CD4-positive, alpha-beta memory T cell (primary cell): Measurements from ENCODE around the gene PLXDC2. TPM values are rescaled to one million over a fixed set of nuclear protein-coding genes. Genes with fewer than 3 reads are reported as not detected.
A peak's percentile ranks its signal among the peaks of the same experiment; 100 is the strongest.

ENCODE experiments used
- CTCF ChIA-PET: fragments of 350-600 bp; sonication (Branson Sonifier 250); formaldehyde crosslinking; loops from one replicate; lab custom pipeline; 2021; ENCODE audit warnings: inconsistent platforms; ENCODE audit not compliant: partially characterized antibody; lab: Charles Lee
- POLR2A ChIA-PET: fragments of 350-600 bp; sonication (Branson Sonifier 250); formaldehyde crosslinking; loops from one replicate; lab custom pipeline; 2021; ENCODE audit not compliant: partially characterized antibody; lab: Charles Lee
- DNase-seq, 5 donors: peaks; one replicate each; pipeline versions ENCODE4 v3.0.0 to v3.0.0-alpha.2; 2020 to 2022; ENCODE audit warnings: mixed read lengths in 1 of 5
- H3K27ac ChIP-seq: one replicate; pipeline ENCODE4 v1.7.0; 2013; ENCODE audit warnings: low read depth, low read length
- H3K27me3 ChIP-seq: 2 replicates; pipeline ENCODE4 v1.7.0; 2013; ENCODE audit warnings: mild to moderate bottlenecking, low read length, moderate library complexity; ENCODE audit not compliant: insufficient read depth
- H3K36me3 ChIP-seq: 2 replicates; pipeline ENCODE4 v1.7.0; 2013; ENCODE audit warnings: mild to moderate bottlenecking, low read length, moderate library complexity; ENCODE audit not compliant: insufficient read depth
- H3K4me1 ChIP-seq: 2 replicates; pipeline ENCODE4 v1.7.0; 2013; ENCODE audit warnings: mild to moderate bottlenecking, low read length, moderate library complexity; ENCODE audit not compliant: insufficient read depth
- H3K4me3 ChIP-seq, 2 donors: one replicate each; pipeline ENCODE4 v1.7.0; 2013; ENCODE audit warnings: low read length in 2 of 2, mild to moderate bottlenecking in 1 of 2
- H3K9me3 ChIP-seq, 2 donors: one replicate each; pipeline ENCODE4 v1.7.0; 2013; ENCODE audit warnings: low read length in 2 of 2, control low read depth in 1 of 2; ENCODE audit not compliant: control insufficient read depth in 1 of 2
- H3K27ac Mint-ChIP-seq, 7 donors: one replicate each; pipeline ENCODE4 v1.8.0; 2020 to 2021; ENCODE audit warnings: mixed read lengths in 7 of 7, mild to moderate bottlenecking in 6 of 7, inconsistent platforms in 3 of 7, moderate library complexity in 3 of 7
- H3K27me3 Mint-ChIP-seq, 2 donors: one replicate each; pipeline ENCODE4 v1.8.0; 2020 to 2021; ENCODE audit warnings: mixed read lengths in 2 of 2
- H3K36me3 Mint-ChIP-seq, 2 donors: one replicate each; pipeline ENCODE4 v1.8.0; 2020 to 2021; ENCODE audit warnings: mixed read lengths in 2 of 2, inconsistent platforms in 1 of 2, mild to moderate bottlenecking in 1 of 2
- H3K4me1 Mint-ChIP-seq, 4 donors: one replicate each; pipeline ENCODE4 v1.8.0; 2020 to 2021; ENCODE audit warnings: mixed read lengths in 4 of 4, mild to moderate bottlenecking in 1 of 4
- H3K4me3 Mint-ChIP-seq, 8 donors: one replicate each; pipeline ENCODE4 v1.8.0; 2020 to 2021; ENCODE audit warnings: mixed read lengths in 8 of 8, mild to moderate bottlenecking in 7 of 8, moderate library complexity in 6 of 8, inconsistent platforms in 3 of 8
- H3K9me3 Mint-ChIP-seq, 8 donors: one replicate each; pipeline ENCODE4 v1.8.0; 2020 to 2021; ENCODE audit warnings: mixed read lengths in 8 of 8, mild to moderate bottlenecking in 5 of 8, inconsistent platforms in 3 of 8, moderate library complexity in 1 of 8
- intact Hi-C: fragments of 100-400 bp; cut with micrococcal nuclease; formaldehyde crosslinking; loops from one replicate; pipeline ENCODE4 v1.15.1; 2023
- polyA plus RNA-seq, 2 donors: library from polyadenylated mRNA; unstranded; fragments of 300-500 nt; fragmentation: Illumina TruSeq; gene quantifications; one replicate each; pipeline ENCODE4 v1.2.3, GENCODE V29; 2021
- total RNA-seq, 2 experiments: library from RNA; stranded (reverse); gene quantifications; one replicate each; pipeline ENCODE4 v1.2.3, GENCODE V29; 2021

Gene PLXDC2
- total and polyA plus RNA-seq, 4 experiments from 2014 or later: 0.90 to 1.2 TPM; not detected in 2

GRCh38 chr10:19815036-19815730 lies 1.0 kb upstream of the PLXDC2 start:
- DNase-seq: no peak
- Histone ChIP-seq H3K27ac (no peak overlapping the region), H3K27me3 (no peaks in the 10 kb centered on the region), H3K36me3 (no peaks in the 10 kb centered on the region), H3K9me3 (no peaks in the 10 kb centered on the region), H3K4me1 (no peaks in the 10 kb centered on the region), H3K4me3 (no peak overlapping the region)
- ChIA-PET CTCF (no interaction called here), POLR2A (no interaction called here)
- Mint-ChIP-seq H3K27me3 (peaks cover 9 to 28% of the 10 kb centered on the region in 2 donors), H3K4me1 (peaks cover 0 to 7% (median under 1%) of the 10 kb centered on the region in 4 donors), H3K27ac (no peak overlapping the region), H3K4me3 (peak overlapping the region in 1 of 8 donors; percentile 34), H3K36me3 (no peaks in the 10 kb centered on the region), H3K9me3 (peaks cover 0 to 7% (median 2%) of the 10 kb centered on the region in 8 donors)
- intact Hi-C loops: no loop called here

- ChIA-PET CTCF (no interaction called here), POLR2A (no interaction called here)
- Mint-ChIP-seq H3K27me3 (peaks cover 9 to 28% of the 10 kb centered on the region in 2 donors), H3K36me3 (no peaks in the 10 kb centered on the region), H3K27ac (no peak overlapping the region), H3K4me1 (peaks cover 0 to 7% (median under 1%) of the 10 kb centered on the region in 4 donors), H3K4me3 (no peak overlapping the region), H3K9me3 (peaks cover 0 to 6% (median 2%) of the 10 kb centered on the region in 8 donors)
- Histone ChIP-seq H3K27me3 (no peaks in the 10 kb centered on the region), H3K27ac (no peak overlapping the region), H3K4me1 (no peaks in the 10 kb centered on the region), H3K36me3 (no peaks in the 10 kb centered on the region), H3K9me3 (no peaks in the 10 kb centered on the region), H3K4me3 (no peak overlapping the region)
- DNase-seq: no peak
- intact Hi-C loops: no loop called here
Observed at GRCh38 chr10:19815731-19816410, 361 bp upstream of the PLXDC2 start.

- Histone ChIP-seq H3K27me3 (no peaks in the 10 kb centered on the region), H3K4me1 (no peaks in the 10 kb centered on the region), H3K27ac (no peak overlapping the region), H3K36me3 (no peaks in the 10 kb centered on the region), H3K9me3 (no peaks in the 10 kb centered on the region), H3K4me3 (no peak overlapping the region)
- Mint-ChIP-seq H3K4me3 (peak overlapping the region in 2 of 8 donors; percentile 34 to 41), H3K4me1 (peaks cover 0 to 7% (median under 1%) of the 10 kb centered on the region in 4 donors), H3K9me3 (peaks cover 0 to 6% (median 3%) of the 10 kb centered on the region in 8 donors), H3K27me3 (peaks cover 12 to 28% of the 10 kb centered on the region in 2 donors), H3K27ac (no peak overlapping the region), H3K36me3 (no peaks in the 10 kb centered on the region)
- POLR2A ChIA-PET: no interaction called here
- intact Hi-C loops: no loop called here
- CTCF ChIA-PET: no interaction called here
- DNase-seq: no peak
Observed at GRCh38 chr10:19817231-19817933, 1.1 kb downstream of the PLXDC2 start.

GRCh38 chr10:19818876-19819275 lies 2.6 kb downstream of the PLXDC2 start:
- H3K4me3 Mint-ChIP-seq: no peak overlapping the region
- CTCF ChIA-PET: interaction anchor here (1.0 kb wide), 1 partner anchor 12 kb away, joined by 3 read pairs; no protein-coding TSS in a partner anchor

GRCh38 chr10:19819419-19820033 lies 3.3 kb downstream of the PLXDC2 start:
- ChIA-PET CTCF (interaction anchor here (1.0 kb wide), 1 partner anchor 11 kb away, joined by 3 read pairs; no protein-coding TSS in a partner anchor), POLR2A (no interaction called here)
- no peaks in the 10 kb centered on the region for H3K4me1 ChIP-seq
- H3K4me3 Mint-ChIP-seq: no peak overlapping the region
- no peaks in the 10 kb centered on the region for H3K36me3 Mint-ChIP-seq
- no peak overlapping the region for H3K4me3 ChIP-seq
- H3K36me3 ChIP-seq: no peaks in the 10 kb centered on the region
- H3K27me3 Mint-ChIP-seq: peaks cover 11 to 27% of the 10 kb centered on the region in 2 donors
- no peaks in the 10 kb centered on the region for H3K27me3 ChIP-seq
- H3K4me1 Mint-ChIP-seq: peaks cover 0 to 7% (median under 1%) of the 10 kb centered on the region in 4 donors
- H3K9me3 ChIP-seq: no peaks in the 10 kb centered on the region
- DNase-seq: no peak
- H3K27ac ChIP-seq: no peak overlapping the region
- peaks cover 0 to 3% (median 0%) of the 10 kb centered on the region in 8 donors for H3K9me3 Mint-ChIP-seq
- no peak overlapping the region for H3K27ac Mint-ChIP-seq
- intact Hi-C loops: no loop called here

More at GRCh38 chr10:19818876-19819275, 2.6 kb downstream of the PLXDC2 start:
- Mint-ChIP-seq H3K27me3 (peaks cover 12 to 27% of the 10 kb centered on the region in 2 donors), H3K9me3 (peaks cover 0 to 6% (median under 1%) of the 10 kb centered on the region in 8 donors), H3K27ac (no peak overlapping the region), H3K4me1 (peaks cover 0 to 7% (median under 1%) of the 10 kb centered on the region in 4 donors), H3K36me3 (no peaks in the 10 kb centered on the region)
- intact Hi-C loops: no loop called here
- no peaks in the 10 kb centered on the region for H3K9me3 ChIP-seq
- POLR2A ChIA-PET: no interaction called here
- H3K4me3 ChIP-seq: no peak overlapping the region
- no peaks in the 10 kb centered on the region for H3K27me3 ChIP-seq
- no peak for DNase-seq
- no peaks in the 10 kb centered on the region for H3K36me3 ChIP-seq
- no peak overlapping the region for H3K27ac ChIP-seq
- no peaks in the 10 kb centered on the region for H3K4me1 ChIP-seq

GRCh38 chr10:19824381-19825342 lies 8.4 kb downstream of the PLXDC2 start:
- no peaks in the 10 kb centered on the region for H3K9me3 ChIP-seq
- H3K36me3 ChIP-seq: no peaks in the 10 kb centered on the region
- Mint-ChIP-seq H3K36me3 (no peaks in the 10 kb centered on the region), H3K4me1 (no peaks in the 10 kb centered on the region), H3K27me3 (peaks cover 0 to 3% of the 10 kb centered on the region in 2 donors), H3K4me3 (no peak overlapping the region), H3K9me3 (peaks cover 0 to 6% (median 2%) of the 10 kb centered on the region in 8 donors), H3K27ac (no peak overlapping the region)
- no peak for DNase-seq
- no peaks in the 10 kb centered on the region for H3K27me3 ChIP-seq
- intact Hi-C loops: no loop called here
- no peak overlapping the region for H3K4me3 ChIP-seq
- ChIA-PET CTCF (no interaction called here), POLR2A (no interaction called here)
- H3K4me1 ChIP-seq: no peaks in the 10 kb centered on the region
- no peak overlapping the region for H3K27ac ChIP-seq
